IMR-90 (cell line): ENCODE data around the gene GPC6. TPM values are rescaled to one million over a fixed set of nuclear protein-coding genes. Genes with fewer than 3 reads are reported as not detected.

Source experiments
- ATAC-seq: fragments of 200-7000 bp; cut with Tn5 transposase; 2 replicates; pipeline ENCODE4 v1.9.1; 2020; ENCODE audit warnings: low read depth, mild to moderate bottlenecking, moderate library complexity
- BruUV-seq: library from RNA; stranded (reverse); fragments of 400-500 nt; replicated peaks from 2 replicates; lab custom pipeline; 2021; lab: Mats Ljungman, UMichigan
- CTCF ChIA-PET: fragments of 300-600 bp; formaldehyde crosslinking; extraction: SDS; loops from one replicate; lab custom pipeline; 2021; ENCODE audit warnings: antibody characterized with exemption; lab: Yijun Ruan, JAX
- POLR2A ChIA-PET: fragments of 300-600 bp; sonication (Branson Sonifier 250); formaldehyde crosslinking; loops from one replicate; lab custom pipeline; 2022; ENCODE audit warnings: antibody characterized with exemption; ENCODE audit not compliant: unreplicated experiment; lab: Charles Lee
- DNase-seq: peaks from one replicate; pipeline ENCODE4 v3.0.0; 2013
- H2AFZ ChIP-seq: replicated peaks from 2 replicates; pipeline ENCODE3; 2013; ENCODE audit warnings: low read length, mild to moderate bottlenecking; ENCODE audit not compliant: poor library complexity
- H2AK5ac ChIP-seq: 2 replicates; pipeline ENCODE4 v1.6.1; 2013; ENCODE audit warnings: low read depth, low read length, inconsistent platforms
- H2AK9ac ChIP-seq: replicated peaks from 2 replicates; pipeline ENCODE3; 2013; ENCODE audit warnings: mild to moderate bottlenecking, low read depth, low read length, moderate library complexity; ENCODE audit not compliant: poor library complexity
- H2BK120ac ChIP-seq: 2 replicates; pipeline ENCODE4 v1.6.1; 2013; ENCODE audit warnings: low read depth, low read length, inconsistent platforms
- H2BK15ac ChIP-seq: 3 replicates; pipeline ENCODE4 v1.6.1; 2013; ENCODE audit warnings: low read depth, low read length, inconsistent platforms
- H2BK20ac ChIP-seq: 2 replicates; pipeline ENCODE4 v1.6.1; 2013; ENCODE audit warnings: low read depth, mild to moderate bottlenecking, inconsistent platforms, low read length, moderate library complexity
- H2BK5ac ChIP-seq: 2 replicates; pipeline ENCODE4 v1.6.1; 2013; ENCODE audit warnings: mild to moderate bottlenecking, low read depth, low read length, inconsistent platforms; ENCODE audit not compliant: poor library complexity, severe bottlenecking
- H3K14ac ChIP-seq: replicated peaks from 2 replicates; pipeline ENCODE4 v1.6.1; 2013; ENCODE audit warnings: low read depth, low read length, inconsistent platforms
- H3K18ac ChIP-seq: 2 replicates; pipeline ENCODE4 v1.6.1; 2013; ENCODE audit warnings: low read depth, low read length, control low read depth
- H3K23ac ChIP-seq: 2 replicates; pipeline ENCODE4 v1.6.1; 2013; ENCODE audit warnings: low read depth, low read length, inconsistent platforms
- H3K27ac ChIP-seq: 2 replicates; pipeline ENCODE4 v1.5.1; 2013; ENCODE audit warnings: mild to moderate bottlenecking, control low read depth, low read length; ENCODE audit not compliant: insufficient read depth
- H3K27me3 ChIP-seq: 2 replicates; pipeline ENCODE4 v1.6.1; 2013; ENCODE audit warnings: low read length; ENCODE audit not compliant: control insufficient read depth, insufficient read depth
- H3K36me3 ChIP-seq: 2 replicates; pipeline ENCODE4 v1.6.1; 2013; ENCODE audit warnings: low read length, mixed read lengths; ENCODE audit not compliant: control insufficient read depth, insufficient read depth
- H3K4ac ChIP-seq: 2 replicates; pipeline ENCODE4 v1.6.1; 2013; ENCODE audit warnings: low read depth, low read length, inconsistent platforms
- H3K4me1 ChIP-seq: 2 replicates; pipeline ENCODE4 v1.6.1; 2013; ENCODE audit warnings: low read length, mixed read lengths; ENCODE audit not compliant: control insufficient read depth, insufficient read depth
- H3K4me2 ChIP-seq: 2 replicates; pipeline ENCODE4 v1.6.1; 2013; ENCODE audit warnings: low read depth, mild to moderate bottlenecking, control low read depth, low read length, moderate library complexity
- H3K4me3 ChIP-seq: 2 replicates; pipeline ENCODE4 v1.5.1; 2013; ENCODE audit warnings: low read depth, mild to moderate bottlenecking, control low read depth, low read length, moderate library complexity; ENCODE audit not compliant: insufficient read depth
- H3K56ac ChIP-seq: 2 replicates; pipeline ENCODE4 v1.6.1; 2013; ENCODE audit warnings: low read length, inconsistent platforms; ENCODE audit not compliant: insufficient read depth; ENCODE audit errors: extremely low read depth
- H3K79me1 ChIP-seq, 2 experiments: 2 replicates each; pipeline ENCODE4 v1.6.1; 2013; ENCODE audit warnings: low read length in 2 of 2, inconsistent platforms in 1 of 2, low read depth in 1 of 2
- H3K9ac ChIP-seq: 2 replicates; pipeline ENCODE4 v1.6.1; 2013; ENCODE audit warnings: low read depth, low read length, control low read depth
- H3K9me1 ChIP-seq: 2 replicates; pipeline ENCODE4 v1.6.1; 2013; ENCODE audit warnings: low read length, inconsistent platforms; ENCODE audit not compliant: insufficient read depth
- H3K9me3 ChIP-seq: 2 replicates; pipeline ENCODE4 v1.6.1; 2013; ENCODE audit warnings: low read length; ENCODE audit not compliant: control insufficient read depth, insufficient read depth
- H4K20me1 ChIP-seq: 2 replicates; pipeline ENCODE4 v1.6.1; 2013; ENCODE audit warnings: low read length, inconsistent platforms; ENCODE audit not compliant: insufficient read depth
- H4K5ac ChIP-seq: 2 replicates; pipeline ENCODE4 v1.6.1; 2013; ENCODE audit warnings: mild to moderate bottlenecking, low read depth, low read length, control low read depth
- H4K8ac ChIP-seq, 2 experiments: 2 replicates each; pipeline ENCODE4 v1.6.1; 2013; ENCODE audit warnings: low read depth in 2 of 2, low read length in 2 of 2, control low read depth in 1 of 2, inconsistent platforms in 1 of 2
- H4K91ac ChIP-seq: 2 replicates; pipeline ENCODE4 v1.6.1; 2013; ENCODE audit warnings: low read depth, low read length, inconsistent platforms; ENCODE audit not compliant: insufficient read depth
- CEBPB ChIP-seq: IDR thresholded peaks from 2 replicates; pipeline ENCODE4 v1.6.1; 2012; ENCODE audit warnings: low read depth, low read length, improper control_type of control experiment
- MAFK ChIP-seq: IDR thresholded peaks from 2 replicates; pipeline ENCODE4 v1.6.1; 2012; ENCODE audit warnings: low read depth, low read length, improper control_type of control experiment
- MXI1 ChIP-seq: IDR thresholded peaks from 2 replicates; pipeline ENCODE4 v1.6.1; 2012; ENCODE audit warnings: low read depth, mild to moderate bottlenecking, low read length, moderate library complexity, borderline replicate concordance
- RAD21 ChIP-seq: IDR thresholded peaks from 2 replicates; pipeline ENCODE4 v1.6.1; 2012; ENCODE audit warnings: low read length, improper control_type of control experiment
- RCOR1 ChIP-seq: IDR thresholded peaks from 2 replicates; pipeline ENCODE4 v1.6.1; 2012; ENCODE audit warnings: mild to moderate bottlenecking, low read length, improper control_type of control experiment; ENCODE audit not compliant: insufficient replicate concordance
- RFX5 ChIP-seq: IDR thresholded peaks from 2 replicates; pipeline ENCODE4 v1.8.0; 2012; ENCODE audit warnings: low read depth, mild to moderate bottlenecking, low read length, moderate library complexity
- SMC3 ChIP-seq: fragments of 150-350 bp; IDR thresholded peaks from 2 replicates; pipeline ENCODE4 v1.6.1; 2016; ENCODE audit warnings: low read depth, mild to moderate bottlenecking, antibody characterized with exemption, low read length, moderate library complexity
- USF2 ChIP-seq: fragments of 150-350 bp; IDR thresholded peaks from 2 replicates; pipeline ENCODE4 v1.6.1; 2017; ENCODE audit warnings: mild to moderate bottlenecking, antibody characterized with exemption, low read length, low read depth
- WGBS, 2 experiments: methylation state at CpG; one replicate each; pipeline versions ENCODE4 v1.1.5 to v1.1.7; 2013; ENCODE audit warnings: missing lambda C conversion rate in 2 of 2; ENCODE audit not compliant: insufficient read length in 1 of 2; ENCODE audit errors: extremely low coverage in 2 of 2; 5-methylcytosine and 5-hydroxymethylcytosine counted together
- dilution Hi-C: fragments of 300-500 bp; cut with HindIII; formaldehyde crosslinking; loops from one replicate; pipeline ENCODE4 v1.14.3; 2018; ENCODE audit warnings: low sequenced_read_pairs; ENCODE audit not compliant: unreplicated experiment
- in situ Hi-C: fragments of 300-500 bp; cut with MboI; formaldehyde crosslinking; loops from 3 replicates; pipeline ENCODE4 v1.14.3; 2019; ENCODE audit warnings: low sequenced_read_pairs, inconsistent platforms, mixed read lengths
- intact Hi-C: fragments of 100-400 bp; cut with micrococcal nuclease; formaldehyde crosslinking; loops from 2 replicates; pipeline ENCODE4 v1.10.0; 2022
- polyA plus RNA-seq, 3 experiments: library from polyadenylated mRNA; depleted of rRNA; stranded (reverse); fragments of >200 nt; gene quantifications; 2 replicates each; pipeline ENCODE4 v1.2.3, GENCODE V29; 2012; ENCODE audit warnings: low replicate concordance in 1 of 3
- total RNA-seq: library from RNA; depleted of rRNA; stranded (reverse); fragments of >200 nt; gene quantifications from 2 replicates; pipeline ENCODE4 v1.2.3, GENCODE V29; 2012

Gene GPC6
- total and polyA plus RNA-seq, 2 of the 4 experiments (the other 2 are of a cell fraction): 14.9 to 39.4 TPM

- WGBS, 2 experiments: no CpG with 5 or more reads among the region's 1 CpG
- CTCF ChIA-PET: no interaction called here
Observed at GRCh38 chr13:94246495-94246894, 1019.9 kb downstream of the GPC6 start.

More at GRCh38 chr13:94246495-94246894, 1019.9 kb downstream of the GPC6 start:
- no peak overlapping the region for H3K56ac ChIP-seq
- DNase-seq: no peak
- H2BK120ac ChIP-seq: no peak overlapping the region
- in situ Hi-C loops: no loop called here
- no peak overlapping the region for H3K14ac ChIP-seq
- no peak overlapping the region for H4K8ac ChIP-seq
- H4K91ac ChIP-seq: no peak overlapping the region
- H3K9me1 ChIP-seq: no peaks in the 10 kb centered on the region
- POLR2A ChIA-PET: no interaction called here
- TF ChIP-seq MXI1: no peak
- TF ChIP-seq RFX5: no peak
- TF ChIP-seq USF2: no peak
- no peak for TF ChIP-seq RCOR1
- no peak for TF ChIP-seq MAFK
- no peak for TF ChIP-seq SMC3
- no peak for TF ChIP-seq RAD21
- no peak for TF ChIP-seq CEBPB
- BruUV-seq: no TSS peak
- H3K4ac ChIP-seq: no peak overlapping the region
- no peaks in the 10 kb centered on the region; the same call in 1 of the 2 replicates for H3K4me1 ChIP-seq
- no peak overlapping the region for H3K18ac ChIP-seq
- H4K20me1 ChIP-seq: no peaks in the 10 kb centered on the region
- no peak overlapping the region for H2AK9ac ChIP-seq
- H3K36me3 ChIP-seq: no peaks in the 10 kb centered on the region
- no peaks in the 10 kb centered on the region for H3K27me3 ChIP-seq
- H2AK5ac ChIP-seq: no peak overlapping the region
- no peak overlapping the region for H3K4me2 ChIP-seq
- ATAC-seq: no peak
- H3K9me3 ChIP-seq: no peaks in the 10 kb centered on the region
- H2AFZ ChIP-seq: no peak overlapping the region
- H3K23ac ChIP-seq: no peak overlapping the region
- H4K5ac ChIP-seq: no peak overlapping the region
- no peak overlapping the region for H3K9ac ChIP-seq
- intact Hi-C loops: no loop called here
- H2BK5ac ChIP-seq: no peak overlapping the region
- H2BK15ac ChIP-seq: no peak overlapping the region
- H3K4me3 ChIP-seq: no peak overlapping the region
- no peak overlapping the region for H3K27ac ChIP-seq
- dilution Hi-C loops: no loop called here
- H3K79me1 ChIP-seq: no peaks in the 10 kb centered on the region
- H2BK20ac ChIP-seq: no peak overlapping the region
